Articular chondrocyte of knee joint (primary cell): ENCODE results near the gene TXNL4B. TPM values are rescaled to one million over a fixed set of nuclear protein-coding genes. Genes with fewer than 3 reads are reported as not detected.

ENCODE experiments used
- total RNA-seq: library from RNA; depleted of rRNA; stranded (reverse); fragments of >200 nt; gene quantifications from 2 replicates; pipeline ENCODE4 v1.2.3, GENCODE V29; 2012

TXNL4B gene
- 9.3 and 12.4 TPM in 2 replicates for total RNA-seq

DNA sequence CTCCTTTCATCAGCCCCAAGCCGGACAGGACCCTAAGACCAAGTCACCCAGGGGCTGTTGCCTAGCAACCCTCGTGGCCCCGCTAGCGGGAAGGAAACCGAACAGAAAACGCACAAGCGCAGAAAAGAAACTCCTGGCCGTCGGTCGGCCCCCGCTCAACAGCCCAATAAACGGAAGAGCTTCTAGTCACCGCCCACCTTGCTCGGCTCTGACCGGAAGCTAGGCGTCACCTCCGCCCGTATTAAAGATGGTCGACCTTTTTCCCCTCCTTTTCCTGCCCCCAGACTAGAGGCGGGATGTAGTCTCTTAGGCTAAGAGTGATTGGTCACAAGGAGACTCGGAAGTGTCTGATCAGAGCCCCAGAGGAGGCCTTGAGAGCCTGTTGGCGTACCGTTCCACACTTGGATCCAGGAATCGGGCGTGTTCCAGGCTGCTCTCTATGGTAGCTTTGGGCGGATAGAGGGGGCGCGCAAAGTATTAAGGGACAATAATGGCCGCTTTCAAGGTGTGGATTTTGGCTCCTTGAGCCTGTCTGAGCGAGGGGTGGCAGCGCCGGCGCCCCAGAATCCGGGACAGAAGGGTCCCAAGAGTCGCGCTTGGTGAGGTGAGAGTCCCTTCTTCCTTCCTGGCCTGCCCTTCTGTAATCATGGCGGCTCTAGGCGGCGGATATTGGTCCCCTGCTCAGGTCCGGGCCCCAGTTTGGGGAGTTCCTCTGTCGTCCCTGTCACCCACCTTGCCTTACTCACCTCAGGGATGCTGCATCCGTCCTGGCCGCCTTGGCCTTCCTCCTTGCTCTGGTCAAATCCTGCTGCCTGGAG is at the start of gene TXNL4B, which contains the start of gene DHX38:
TSS of gene TXNL4B (minus strand) at position 173 of the 818 bp plus-strand sequence. CDS start 2,871 bp downstream, outside the sequence.
TSS of gene DHX38 (plus strand) at position 400 of the 818 bp plus-strand sequence. CDS start 2,311 bp downstream, outside the sequence.

DNA sequence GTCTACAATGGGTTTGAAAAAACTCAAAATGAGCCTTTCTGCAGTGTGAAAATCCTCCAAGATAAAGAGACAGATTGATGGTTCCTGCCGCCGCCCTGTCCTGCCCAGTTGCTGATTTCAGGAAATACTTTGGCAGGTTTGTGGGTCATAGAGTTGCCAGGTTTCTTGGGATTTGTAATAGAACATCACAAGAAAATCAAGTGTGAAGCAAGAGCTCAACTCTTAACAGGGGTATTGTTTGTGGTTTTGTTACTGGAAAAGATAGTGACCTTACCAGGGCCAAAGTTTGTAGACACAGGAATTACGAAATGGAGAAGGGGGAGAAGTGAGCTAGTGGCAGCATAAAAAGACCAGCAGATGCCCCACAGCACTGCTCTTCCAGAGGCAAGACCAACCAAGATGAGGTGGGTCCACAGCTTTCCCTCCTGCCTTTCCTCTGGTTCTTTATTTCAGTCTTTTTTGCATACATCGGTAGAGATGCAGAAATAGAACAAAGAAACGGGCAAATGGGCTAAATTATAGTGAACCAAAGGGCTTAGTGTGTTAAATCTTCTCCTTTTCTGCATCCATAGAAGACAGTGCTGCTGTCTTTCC is 39.1 kb downstream of the TXNL4B start, which contains the start of gene HP:
TSS of gene HP (plus strand) at position 252 of the 594 bp plus-strand sequence. CDS start at position 400, 148 bp downstream.

Other genes starting within 250 kb of the TXNL4B start
- gene ATXN1L, start 247.6 kb downstream of the TXNL4B start, total RNA-seq = 13.9 and 16.6 TPM in 2 replicates
- 4.7 and 5.9 TPM in 2 replicates for gene ZNF821, start 209.4 kb downstream of the TXNL4B start, total RNA-seq
- 173 and 218 TPM in 2 replicates for gene IST1, start 198.1 kb downstream of the TXNL4B start, total RNA-seq
- under 0.01 TPM in 1 of 2 replicates, not detected in the other for gene PKD1L3, start 93.2 kb downstream of the TXNL4B start, total RNA-seq
- gene DHODH, start 84.9 kb downstream of the TXNL4B start, total RNA-seq = 2.7 and 3.0 TPM in 2 replicates
- gene HP, start 39.1 kb downstream of the TXNL4B start, total RNA-seq = 0.11 TPM in 1 of 2 replicates, not detected in the other
- gene HPR, start 30.4 kb downstream of the TXNL4B start, total RNA-seq = not detected in 2 replicates
- 37.1 and 39.6 TPM in 2 replicates for gene DHX38, start 227 bp upstream of the TXNL4B start, total RNA-seq
- gene PMFBP1, start 78.5 kb upstream of the TXNL4B start, total RNA-seq = under 0.01 and 0.22 TPM in 2 replicates